K562 (cell line): Measurements from ENCODE around the gene SACM1L. TPM values are rescaled to one million over a fixed set of nuclear protein-coding genes. Genes with fewer than 3 reads are reported as not detected.

Experiments used
- ATAC-seq: fragments of 200-7000 bp; cut with Tn5 transposase; 3 replicates; pipeline ENCODE4 v1.9.1; 2020; ENCODE audit warnings: moderate library complexity
- BruUV-seq: library from RNA; stranded (reverse); fragments of 400-500 nt; replicated peaks from 2 replicates; lab custom pipeline; 2021; lab: Mats Ljungman, UMichigan
- CTCF ChIA-PET: fragments of 300-600 bp; formaldehyde crosslinking; extraction: SDS; loops from one replicate; lab custom pipeline; 2021; ENCODE audit warnings: low intra/inter-chr PET ratio; lab: Yijun Ruan, JAX
- POLR2A ChIA-PET: fragments of 300-600, 350-650 bp; sonication (Branson Sonifier 250); formaldehyde crosslinking; extraction: SDS; loops from one replicate; lab custom pipeline; 2021; ENCODE audit warnings: antibody characterized with exemption, inconsistent platforms; lab: Yijun Ruan, JAX
- DNase-seq, 4 experiments: peaks; one replicate each; pipeline versions ENCODE4 v3.0.0 to v3.0.0-alpha.2; 2011 to 2018; ENCODE audit warnings: low spot score in 3 of 4, mixed read lengths in 3 of 4; ENCODE audit errors: extremely low read depth in 1 of 4
- FAIRE-seq: peaks from 2 replicates; lab custom pipeline; 2011; peaks lifted over from hg19 to GRCh38; lab: Jason Lieb, UNC
- H2AFZ ChIP-seq: 2 replicates; pipeline ENCODE4 v1.6.0; 2011; ENCODE audit warnings: low read depth, low read length, control low read depth, inconsistent platforms
- H3K27ac ChIP-seq: fragments of 200-600 bp; 3 replicates; pipeline ENCODE4 v1.8.0; 2011; ENCODE audit warnings: low read depth, mild to moderate bottlenecking, control low read depth, inconsistent platforms, low read length, moderate library complexity, mixed read lengths; ENCODE audit errors: extremely low read depth
- H3K27me3 ChIP-seq, 2 experiments: fragments of 300-600 bp in 1 of 2; 2 replicates in 1 of 2; 3 replicates in 1 of 2; pipeline versions ENCODE4 v1.6.0 to v1.8.0; 2011; ENCODE audit warnings: inconsistent platforms in 2 of 2, low read length in 2 of 2, mild to moderate bottlenecking in 1 of 2, mixed read lengths in 1 of 2, moderate library complexity in 1 of 2; ENCODE audit not compliant: control insufficient read depth in 2 of 2, insufficient read depth in 2 of 2
- H3K36me3 ChIP-seq: fragments of 300-600 bp; 3 replicates; pipeline ENCODE4 v1.8.0; 2011; ENCODE audit warnings: mild to moderate bottlenecking, low read length, inconsistent platforms; ENCODE audit not compliant: control insufficient read depth, insufficient read depth
- H3K4me1 ChIP-seq, 2 experiments: fragments of 200-600 bp in 1 of 2; replicated peaks in 1 of 2; 2 replicates in 1 of 2; 3 replicates in 1 of 2; pipeline versions ENCODE4 v1.5.1 to v1.8.0; 2011; ENCODE audit warnings: inconsistent platforms in 2 of 2, low read length in 2 of 2, mild to moderate bottlenecking in 1 of 2, mixed read lengths in 1 of 2, moderate library complexity in 1 of 2; ENCODE audit not compliant: control insufficient read depth in 2 of 2, insufficient read depth in 2 of 2
- H3K4me2 ChIP-seq: 2 replicates; pipeline ENCODE4 v1.6.1; 2011; ENCODE audit warnings: low read length, control low read depth, inconsistent platforms, mixed read lengths; ENCODE audit not compliant: insufficient read depth
- H3K4me3 ChIP-seq: fragments of 200-600 bp; sonication (generic), shearing (Covaris generic); 2 replicates; pipeline ENCODE4 v1.5.1; 2016; ENCODE audit warnings: control low read depth, inconsistent platforms
- H3K79me2 ChIP-seq: fragments of 200-600 bp; 3 replicates; pipeline ENCODE4 v1.8.0; 2011; ENCODE audit warnings: low read length, inconsistent platforms; ENCODE audit not compliant: control insufficient read depth, insufficient read depth
- H3K9ac ChIP-seq, 2 experiments: 2 replicates each; pipeline versions ENCODE4 v1.6.0 to v1.6.1; 2011; ENCODE audit warnings: low read depth in 2 of 2, low read length in 2 of 2, control low read depth in 1 of 2, inconsistent platforms in 1 of 2, mild to moderate bottlenecking in 1 of 2, mixed read lengths in 1 of 2; ENCODE audit not compliant: insufficient read depth in 1 of 2
- H3K9me1 ChIP-seq: one replicate; pipeline ENCODE4 v1.6.0; 2011; ENCODE audit warnings: inconsistent platforms, mild to moderate bottlenecking, low read length, moderate library complexity; ENCODE audit not compliant: control insufficient read depth, insufficient read depth
- H3K9me3 ChIP-seq: replicated peaks from 2 replicates; pipeline ENCODE4 v1.5.1; 2011; ENCODE audit warnings: low read depth, low read length, inconsistent platforms; ENCODE audit not compliant: control insufficient read depth, insufficient read depth
- H4K20me1 ChIP-seq: replicated peaks from 2 replicates; pipeline ENCODE4 v1.6.1; 2011; ENCODE audit warnings: low read length, inconsistent platforms, mixed read lengths; ENCODE audit not compliant: control insufficient read depth, insufficient read depth
- BCOR ChIP-seq: fragments of 450-650 bp; IDR thresholded peaks from 2 replicates; pipeline ENCODE4 v1.6.1; 2016
- BHLHE40 ChIP-seq: IDR thresholded peaks from 2 replicates; pipeline ENCODE4 v1.6.1; 2011; ENCODE audit warnings: low read length, improper control_type of control experiment
- RAD21 ChIP-seq, 2 experiments: fragments of 250-450 bp in 1 of 2; fragments of 450-650 bp in 1 of 2; sonication (Bioruptor Pico) in 1 of 2; formaldehyde crosslinking in 1 of 2; IDR thresholded peaks in 1 of 2; conservative IDR thresholded peaks in 1 of 2; 2 replicates each; pipeline versions ENCODE4 v1.4.0 to v1.8.0; 2020 to 2022; ENCODE audit warnings: mild to moderate bottlenecking in 2 of 2, moderate library complexity in 1 of 2
- RBM34 ChIP-seq: fragments of 200-400 bp; formaldehyde crosslinking; IDR thresholded peaks from 2 replicates; pipeline ENCODE4 v1.6.1; 2018; ENCODE audit warnings: low read length, borderline replicate concordance; ENCODE audit not compliant: insufficient read depth
- SNIP1 ChIP-seq: fragments of 450-650 bp; IDR thresholded peaks from 2 replicates; pipeline ENCODE4 v1.7.1; 2017; ENCODE audit warnings: low read depth, mild to moderate bottlenecking
- ZBTB8A ChIP-seq: fragments of 450-650 bp; IDR thresholded peaks from 2 replicates; pipeline ENCODE4 v1.6.1; 2018; ENCODE audit warnings: mild to moderate bottlenecking, moderate library complexity; ENCODE audit not compliant: partially characterized antibody
- ZNF512 ChIP-seq: IDR thresholded peaks from 2 replicates; pipeline ENCODE4 v1.6.1; 2016; ENCODE audit warnings: missing genetic modification characterization, missing compliant biosample characterization
- ZNF518B ChIP-seq: fragments of 250-450 bp; sonication (Bioruptor Pico); IDR thresholded peaks from 2 replicates; pipeline ENCODE4 v1.5.0; 2021; ENCODE audit warnings: mild to moderate bottlenecking, moderate library complexity
- WGBS: fragments of 100-300 bp; shearing (Covaris generic); methylation state at CpG from one replicate; pipeline ENCODE4 v1.1.6; 2016; ENCODE audit warnings: low coverage, mixed read lengths; ENCODE audit not compliant: insufficient coverage; ENCODE audit errors: missing lambda C conversion rate; 5-methylcytosine and 5-hydroxymethylcytosine counted together
- in situ Hi-C: fragments of 300-500 bp; cut with MboI; formaldehyde crosslinking; loops from 4 replicates; pipeline ENCODE4 v1.15.0; 2018; ENCODE audit warnings: inconsistent platforms, mixed read lengths
- intact Hi-C: fragments of 100-400 bp; cut with micrococcal nuclease; formaldehyde crosslinking; loops from 2 replicates; pipeline ENCODE4 v1.14.2; 2022
- polyA plus RNA-seq, 8 experiments: library from polyadenylated mRNA; depleted of rRNA in 4 of 8; stranded (reverse) in 5 of 8; unstranded in 3 of 8; fragments of >200 nt; fragmentation: Nextera tagmentation in 2 of 8; fragmentation: Illumina TruSeq in 1 of 8; extraction: Ambion mirVana in 2 of 8; extraction: Trizol in 1 of 8; gene quantifications; 2 replicates each; pipeline versions ENCODE4 v1.2.1 to v1.2.3, GENCODE V29; 2011 to 2014; ENCODE audit warnings: inconsistent platforms in 1 of 8, missing spikeins in 1 of 8
- total RNA-seq, 7 experiments: library from RNA; depleted of rRNA in 6 of 7; stranded (reverse); fragments of >200 nt in 6 of 7; fragmentation: Illumina TruSeq in 2 of 7; extraction: Trizol in 2 of 7; gene quantifications; 2 replicates each; pipeline versions ENCODE4 v1.2.1 to v1.2.3, GENCODE V29; 2011 to 2021; ENCODE audit warnings: low replicate concordance in 1 of 7

SACM1L gene
- total and polyA plus RNA-seq, 9 of the 15 experiments (the other 6 are each of a cell fraction or from before 2014, with no cell fraction given), result 25.7 to 67.2 (median 40.3) TPM

GRCh38 chr3:45777746-45778386 lies 88.7 kb downstream of the SACM1L start:
- no peak for TF ChIP-seq RBM34
- no peak for TF ChIP-seq RAD21 (CRISPR knock-in tag; conservative IDR thresholded peaks at IDR 0.05 in 1 of 2, IDR thresholded peaks at IDR 0.05 in 1 of 2)
- TF ChIP-seq BHLHE40, result no peak
- TF ChIP-seq BCOR, result no peak
- no peak for TF ChIP-seq SNIP1
- TF ChIP-seq ZNF512 (tag), result no peak
- TF ChIP-seq ZNF518B (CRISPR knock-in tag), result no peak
- TF ChIP-seq ZBTB8A, result no peak
- intact Hi-C loops, result no loop called here

More at GRCh38 chr3:45777746-45778386, 88.7 kb downstream of the SACM1L start:
- DNase-seq, result no peak
- CTCF ChIA-PET, result no interaction called here
- Histone ChIP-seq H3K27me3 (peaks cover 40 to 84% of the 10 kb centered on the region in 2 experiments), H4K20me1 (no peaks in the 10 kb centered on the region; the same call in 1 of the 2 replicates), H3K79me2 (no peaks in the 10 kb centered on the region), H3K9me3 (no peaks in the 10 kb centered on the region), H3K4me2 (no peak overlapping the region), H3K27ac (no peak overlapping the region), H3K4me3 (no peak overlapping the region), H3K9ac (no peak overlapping the region), H2AFZ (no peak overlapping the region), H3K9me1 (no peaks in the 10 kb centered on the region), H3K4me1 (peaks cover 0 to 9% of the 10 kb centered on the region in 2 experiments; a peak in 1 of 5 replicates), H3K36me3 (no peaks in the 10 kb centered on the region)
- WGBS, result 0% methylated on average over 11 of the region's 11 CpGs
- in situ Hi-C loops, result no loop called here
- ATAC-seq, result no peak
- FAIRE-seq, result no peak
- BruUV-seq, result no TSS peak
- POLR2A ChIA-PET, result interaction anchor here (1.1 to 1.3 kb wide), 3 partner anchors 13 to 58 kb away, joined by 4 to 5 read pairs (median 4); no protein-coding TSS in a partner anchor
